GM19328 (cell line): ENCODE results near the gene RAPGEFL1.
"Not testable (repeated sequence)": the region's sequence is repeated elsewhere in the genome, so short reads cannot be mapped to it uniquely, and the experiment has no call there.

ENCODE experiments used
- ATAC-seq: cut with Tn5 transposase; IDR thresholded peaks from one replicate; pipeline ENCODE4 v1.9.1; 2021; ENCODE audit warnings: mild to moderate bottlenecking, moderate library complexity; ENCODE audit not compliant: unreplicated experiment

Gene RAPGEFL1

GRCh38 chr17:40173778-40174135 is 3.5 kb upstream of the RAPGEFL1 start:
- ATAC-seq, result no peak

- no peak for ATAC-seq
Observed at GRCh38 chr17:40174514-40174913, 2.8 kb upstream of the RAPGEFL1 start.

GRCh38 chr17:40175928-40176753 is 1.1 kb upstream of the RAPGEFL1 start:
- ATAC-seq, result no peak

GRCh38 chr17:40176754-40177110 is 538 bp upstream of the RAPGEFL1 start:
- ATAC-seq, result no peak

- no peak for ATAC-seq
Observed at GRCh38 chr17:40178021-40178601, 841 bp downstream of the RAPGEFL1 start.

GRCh38 chr17:40178660-40179059 is 1.4 kb downstream of the RAPGEFL1 start:
- ATAC-seq, result no peak

- ATAC-seq, result no peak
Observed at GRCh38 chr17:40179923-40180659, 2.8 kb downstream of the RAPGEFL1 start.

GRCh38 chr17:40180694-40181093 is 3.4 kb downstream of the RAPGEFL1 start:
- ATAC-seq, result no peak

GRCh38 chr17:40181205-40181604 is 3.9 kb downstream of the RAPGEFL1 start:
- no peak for ATAC-seq

GRCh38 chr17:40182606-40183005 is 5.3 kb downstream of the RAPGEFL1 start:
- ATAC-seq, result no peak

GRCh38 chr17:40187238-40187637 is 10.0 kb downstream of the RAPGEFL1 start:
- ATAC-seq, result no peak

- ATAC-seq, result no peak
Observed at GRCh38 chr17:40188694-40189093, 11.4 kb downstream of the RAPGEFL1 start.

- no peak for ATAC-seq
Observed at GRCh38 chr17:40190197-40191021, 13.1 kb downstream of the RAPGEFL1 start.

GRCh38 chr17:40191237-40192208 is 14.3 kb downstream of the RAPGEFL1 start:
- peak; percentile 79 for ATAC-seq

- ATAC-seq, result no peak
Observed at GRCh38 chr17:40192961-40193360, 15.7 kb downstream of the RAPGEFL1 start.

- no peak for ATAC-seq
Observed at GRCh38 chr17:40194821-40195220, 17.6 kb downstream of the RAPGEFL1 start.

GRCh38 chr17:40197550-40197949 is 20.3 kb downstream of the RAPGEFL1 start:
- ATAC-seq, result no peak

- ATAC-seq, result not testable (repeated sequence)
Observed at GRCh38 chr17:40197965-40198456, 20.7 kb downstream of the RAPGEFL1 start.

GRCh38 chr17:40198576-40198975 is 21.3 kb downstream of the RAPGEFL1 start:
- no peak for ATAC-seq

GRCh38 chr17:40203131-40203530 is 25.9 kb downstream of the RAPGEFL1 start:
- no peak for ATAC-seq
